Breast epithelium (tissue), 4 donors: ENCODE measurements around the gene CYYR1. TPM values are rescaled to one million over a fixed set of nuclear protein-coding genes. Genes with fewer than 3 reads are reported as not detected.

ENCODE experiments used
- DNase-seq, 2 donors: peaks; one replicate each; pipeline ENCODE4 v3.0.0-alpha.2; 2019; ENCODE audit warnings: low spot score in 2 of 2
- H3K27ac ChIP-seq, 2 donors: fragments of 200-600 bp; sonication (generic) in 1 of 2; one replicate each; pipeline ENCODE4 v1.5.1; 2016 to 2019; ENCODE audit warnings: mild to moderate bottlenecking in 1 of 2
- H3K27me3 ChIP-seq, 2 donors: fragments of 200-600 bp; sonication (generic) in 1 of 2; one replicate each; pipeline versions ENCODE4 v1.5.1 to v1.6.0; 2017 to 2019; ENCODE audit warnings: control low read depth in 1 of 2, mild to moderate bottlenecking in 1 of 2
- H3K36me3 ChIP-seq: fragments of 200-600 bp; one replicate; pipeline ENCODE4 v1.5.1; 2019
- H3K4me1 ChIP-seq, 2 donors: fragments of 200-600 bp; sonication (generic); one replicate each; pipeline ENCODE4 v1.5.1; 2016 to 2019; ENCODE audit warnings: control low read depth in 1 of 2
- H3K4me3 ChIP-seq, 3 donors: fragments of 200-600 bp; sonication (generic); 1 replicate in 2 of 3; 2 replicates in 1 of 3; pipeline ENCODE4 v1.5.1; 2016 to 2019; ENCODE audit warnings: mild to moderate bottlenecking in 3 of 3, moderate library complexity in 2 of 3
- H3K9me3 ChIP-seq, 2 donors: fragments of 200-600 bp; sonication (generic) in 1 of 2; one replicate each; pipeline ENCODE4 v1.5.1; 2016 to 2019; ENCODE audit warnings: control low read depth in 1 of 2
- CTCF ChIP-seq, 3 donors: fragments of 450-650 bp; IDR thresholded peaks; one replicate each; pipeline ENCODE4 v1.5.1; 2016 to 2017; ENCODE audit warnings: antibody characterized with exemption in 3 of 3, mild to moderate bottlenecking in 3 of 3, moderate library complexity in 3 of 3
- POLR2A ChIP-seq: fragments of 450-650 bp; IDR thresholded peaks from one replicate; pipeline ENCODE4 v1.6.1; 2016; ENCODE audit warnings: antibody characterized with exemption, mild to moderate bottlenecking, moderate library complexity
- POLR2AphosphoS5 ChIP-seq, 3 donors: sonication (generic); formaldehyde crosslinking; IDR thresholded peaks; one replicate each; pipeline ENCODE4 v1.6.1; 2017; ENCODE audit warnings: antibody characterized with exemption in 3 of 3
- intact Hi-C: fragments of 100-400 bp; cut with DNase I; formaldehyde crosslinking; loops from one replicate; pipeline ENCODE4 v1.15.1; 2023; ENCODE audit warnings: low total_unique reads
- total RNA-seq, 3 donors: library from RNA; depleted of rRNA; stranded (reverse); fragments of >200 nt; gene quantifications; one replicate each; pipeline ENCODE4 v1.1.0, GENCODE V29; 2016

CYYR1 gene
- total RNA-seq, 3 donors from 2014 or later: 10.6 to 15.1 (median 14.3) TPM

- H3K4me1 ChIP-seq: no peaks in the 10 kb centered on the region
- H3K4me3 ChIP-seq: no peak overlapping the region
- intact Hi-C loops: no loop called here
- no peaks in the 10 kb centered on the region for H3K36me3 ChIP-seq
- TF ChIP-seq CTCF (IDR thresholded peaks at IDR 0.05) (no peak), POLR2AphosphoS5 (IDR thresholded peaks at IDR 0.05) (no peak), POLR2A (no peak)
- H3K27ac ChIP-seq: no peak overlapping the region
- H3K9me3 ChIP-seq: no peaks in the 10 kb centered on the region
- no peaks in the 10 kb centered on the region for H3K27me3 ChIP-seq
- DNase-seq: no peak
These were observed 14.0 kb downstream of the CYYR1 start for GRCh38 chr21:26559099-26559498.

DNA sequence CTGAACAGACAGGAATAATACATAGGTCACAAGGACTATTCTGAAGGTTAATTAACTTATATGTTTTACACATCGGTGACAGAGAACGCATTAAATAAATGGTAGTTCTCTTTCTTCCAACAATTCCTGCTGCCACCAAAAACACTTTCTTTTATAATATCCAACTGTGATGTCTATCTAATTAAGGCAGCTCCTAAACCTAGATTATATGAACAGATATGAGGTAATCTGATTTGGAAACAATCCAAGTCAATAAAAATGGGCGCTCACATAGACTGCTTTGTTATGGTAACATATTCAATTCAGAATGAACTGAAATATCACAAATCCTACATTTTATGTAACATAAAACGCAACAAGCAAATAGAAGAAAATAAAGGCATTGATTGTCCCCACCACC is 16.0 kb downstream of the CYYR1 start:
- no peak for TF ChIP-seq POLR2AphosphoS5 (IDR thresholded peaks at IDR 0.05)
- TF ChIP-seq CTCF (IDR thresholded peaks at IDR 0.05): no peak
- TF ChIP-seq POLR2A: no peak
- DNase-seq: no peak
- Histone ChIP-seq H3K27me3 (no peaks in the 10 kb centered on the region), H3K36me3 (no peaks in the 10 kb centered on the region), H3K27ac (no peak overlapping the region), H3K4me1 (no peaks in the 10 kb centered on the region), H3K4me3 (no peak overlapping the region), H3K9me3 (no peaks in the 10 kb centered on the region)
- intact Hi-C loops: no loop called here

DNA sequence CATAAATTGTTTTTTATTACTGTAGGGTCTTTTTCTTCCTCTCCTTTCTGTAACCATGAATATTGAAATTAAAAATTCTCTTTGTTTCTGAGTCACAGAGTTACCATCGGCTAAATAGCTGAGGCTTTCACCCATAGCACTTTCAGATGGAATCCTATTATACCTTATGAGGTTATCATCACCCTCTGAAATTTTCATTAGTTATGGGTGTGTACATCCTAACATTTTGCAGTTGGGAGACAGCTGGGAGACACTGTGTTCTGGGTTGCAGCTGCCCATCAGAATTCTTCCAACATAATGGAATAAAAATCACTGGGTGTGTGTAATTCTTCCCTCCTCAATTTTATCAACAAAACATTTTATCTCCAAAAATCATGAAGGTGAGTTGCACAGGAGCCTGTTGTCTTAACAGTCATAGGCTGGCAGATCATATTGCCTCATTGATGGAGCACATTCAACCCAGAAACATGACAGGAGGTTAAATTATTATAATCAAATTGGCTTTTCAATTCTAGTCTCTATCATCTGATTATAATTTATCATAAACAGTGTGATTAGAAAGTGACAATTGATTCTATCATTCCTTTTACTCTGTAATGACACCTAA is 17.4 kb downstream of the CYYR1 start:
- Histone ChIP-seq H3K27me3 (no peaks in the 10 kb centered on the region), H3K4me1 (no peaks in the 10 kb centered on the region), H3K27ac (no peak overlapping the region), H3K36me3 (no peaks in the 10 kb centered on the region), H3K4me3 (no peak overlapping the region), H3K9me3 (no peaks in the 10 kb centered on the region)
- intact Hi-C loops: no loop called here
- DNase-seq: no peak
- TF ChIP-seq POLR2AphosphoS5 (IDR thresholded peaks at IDR 0.05) (no peak), CTCF (IDR thresholded peaks at IDR 0.05) (no peak), POLR2A (no peak)

DNA sequence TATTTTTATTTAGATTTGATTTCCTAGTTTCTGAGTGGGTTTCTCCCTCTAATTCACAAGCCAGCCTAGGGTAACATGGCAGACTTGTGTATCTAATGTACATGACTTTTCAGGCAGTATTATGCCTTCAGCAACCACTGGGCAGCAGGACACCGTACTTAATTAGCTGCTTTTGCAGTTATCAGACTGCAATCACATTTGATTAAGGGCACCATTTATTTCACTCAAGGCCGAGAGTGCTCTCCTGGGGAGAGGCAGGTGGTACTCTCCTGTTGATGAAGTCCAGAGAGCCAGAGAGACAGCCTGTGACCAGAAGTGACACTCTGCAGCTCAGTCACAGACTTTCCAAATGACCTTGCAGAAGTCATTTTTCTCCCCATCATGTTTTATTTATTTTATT is 18.7 kb downstream of the CYYR1 start:
- Histone ChIP-seq H3K36me3 (no peaks in the 10 kb centered on the region), H3K4me1 (no peaks in the 10 kb centered on the region), H3K4me3 (no peak overlapping the region), H3K27me3 (no peaks in the 10 kb centered on the region), H3K27ac (no peak overlapping the region), H3K9me3 (no peaks in the 10 kb centered on the region)
- DNase-seq: no peak
- TF ChIP-seq POLR2A: no peak
- no peak for TF ChIP-seq CTCF (IDR thresholded peaks at IDR 0.05)
- TF ChIP-seq POLR2AphosphoS5 (IDR thresholded peaks at IDR 0.05): no peak
- intact Hi-C loops: no loop called here

- intact Hi-C loops: no loop called here
- no peaks in the 10 kb centered on the region for H3K4me1 ChIP-seq
- H3K9me3 ChIP-seq: no peaks in the 10 kb centered on the region
- no peak for DNase-seq
- TF ChIP-seq CTCF (IDR thresholded peaks at IDR 0.05): no peak
- no peak for TF ChIP-seq POLR2AphosphoS5 (IDR thresholded peaks at IDR 0.05)
- TF ChIP-seq POLR2A: no peak
- no peak overlapping the region for H3K4me3 ChIP-seq
- H3K27ac ChIP-seq: no peak overlapping the region
- no peaks in the 10 kb centered on the region for H3K27me3 ChIP-seq
- H3K36me3 ChIP-seq: no peaks in the 10 kb centered on the region
These were observed 19.2 kb downstream of the CYYR1 start for GRCh38 chr21:26553898-26554297.
